GM21515 (cell line): Measurements from ENCODE around the gene CACNA1S.

Source experiments
- ATAC-seq: cut with Tn5 transposase; IDR thresholded peaks from one replicate; pipeline ENCODE4 v1.9.1; 2021; ENCODE audit not compliant: unreplicated experiment

CACNA1S gene

DNA sequence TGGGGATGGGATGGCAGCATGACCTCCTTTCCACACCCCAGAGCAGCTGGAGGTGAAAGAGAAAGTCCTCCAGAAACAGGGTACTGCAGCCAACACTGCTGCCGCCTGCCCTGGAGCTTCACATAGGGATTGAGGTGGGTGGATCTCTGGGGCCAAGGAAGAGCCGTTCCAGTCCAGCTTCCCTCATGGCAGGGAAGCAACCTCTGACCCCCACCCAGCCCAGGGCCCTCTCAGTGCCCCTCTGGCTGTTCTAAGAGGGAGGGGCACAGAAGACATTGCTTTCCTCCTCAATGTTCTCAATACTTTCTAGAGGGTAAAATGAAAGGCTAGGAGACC is 94.4 kb downstream of the CACNA1S start:
- ATAC-seq = no peak

GRCh38 chr1:201016943-201017827 is 95.0 kb downstream of the CACNA1S start:
- ATAC-seq = no peak

DNA sequence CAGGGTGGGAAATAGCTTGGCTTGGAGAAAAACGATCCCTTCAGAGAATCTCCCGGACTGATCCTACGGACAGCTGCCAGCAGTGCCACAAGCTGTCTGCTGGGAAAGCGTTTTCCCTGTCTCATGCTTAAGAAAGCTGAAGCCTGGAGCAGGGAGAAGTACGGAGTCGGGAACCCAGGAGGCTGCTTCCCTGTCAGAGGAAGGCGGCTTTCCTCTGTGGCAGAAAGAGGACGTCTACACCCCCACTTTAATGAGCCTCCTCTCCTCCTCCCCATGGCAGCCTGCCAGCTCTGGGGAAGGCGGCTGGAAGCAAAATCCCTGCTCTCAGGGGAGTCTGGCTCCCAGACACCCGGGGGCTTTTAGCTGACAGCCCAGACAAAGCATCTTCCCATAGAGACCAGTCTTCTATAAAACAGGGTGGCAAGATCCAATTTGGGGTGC is 96.0 kb downstream of the CACNA1S start:
- ATAC-seq = no peak

DNA sequence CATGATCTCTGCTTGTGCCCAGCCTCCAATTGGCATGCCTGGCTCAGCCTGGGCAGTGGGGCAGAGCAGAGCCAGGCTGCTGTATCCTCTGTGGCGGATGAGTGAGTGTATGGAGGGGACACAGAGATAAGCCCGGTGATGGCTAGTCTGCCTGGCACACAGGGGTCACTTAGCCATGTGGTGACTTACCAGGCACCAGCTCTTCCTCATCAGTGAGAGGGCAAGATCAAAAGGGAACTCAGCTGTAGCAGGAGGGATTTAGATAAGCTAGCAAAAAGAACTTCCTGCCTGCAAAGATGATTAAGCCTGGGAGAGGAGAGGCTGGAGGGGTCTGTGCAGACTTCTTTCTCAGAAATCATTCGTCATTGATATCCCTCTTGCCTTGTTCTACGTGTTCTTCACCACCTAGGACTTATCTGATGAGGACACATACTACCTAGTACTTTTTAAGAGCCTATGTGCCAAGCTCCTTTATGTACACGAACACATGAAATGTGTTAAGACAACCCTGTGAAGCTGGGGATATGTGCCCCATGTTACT is 96.6 kb downstream of the CACNA1S start:
- no peak for ATAC-seq

DNA sequence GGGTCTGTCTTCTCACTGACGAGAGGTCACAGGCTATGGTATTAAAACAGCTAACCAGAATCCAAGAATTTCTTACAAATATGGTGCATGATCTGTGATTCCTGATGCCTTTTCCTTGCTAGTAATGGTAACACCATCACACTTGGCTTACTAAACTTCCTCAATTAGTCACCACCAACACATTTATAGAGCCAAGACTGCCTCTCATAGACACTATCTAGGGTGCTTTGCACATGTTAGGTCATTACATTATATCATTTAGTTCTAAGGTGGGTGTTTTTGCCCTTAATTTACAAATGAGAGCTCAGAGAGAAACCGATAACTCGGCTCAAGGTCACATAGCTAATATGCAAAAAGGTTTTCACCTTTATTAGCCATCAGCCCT is 97.4 kb downstream of the CACNA1S start:
- ATAC-seq = no peak

DNA sequence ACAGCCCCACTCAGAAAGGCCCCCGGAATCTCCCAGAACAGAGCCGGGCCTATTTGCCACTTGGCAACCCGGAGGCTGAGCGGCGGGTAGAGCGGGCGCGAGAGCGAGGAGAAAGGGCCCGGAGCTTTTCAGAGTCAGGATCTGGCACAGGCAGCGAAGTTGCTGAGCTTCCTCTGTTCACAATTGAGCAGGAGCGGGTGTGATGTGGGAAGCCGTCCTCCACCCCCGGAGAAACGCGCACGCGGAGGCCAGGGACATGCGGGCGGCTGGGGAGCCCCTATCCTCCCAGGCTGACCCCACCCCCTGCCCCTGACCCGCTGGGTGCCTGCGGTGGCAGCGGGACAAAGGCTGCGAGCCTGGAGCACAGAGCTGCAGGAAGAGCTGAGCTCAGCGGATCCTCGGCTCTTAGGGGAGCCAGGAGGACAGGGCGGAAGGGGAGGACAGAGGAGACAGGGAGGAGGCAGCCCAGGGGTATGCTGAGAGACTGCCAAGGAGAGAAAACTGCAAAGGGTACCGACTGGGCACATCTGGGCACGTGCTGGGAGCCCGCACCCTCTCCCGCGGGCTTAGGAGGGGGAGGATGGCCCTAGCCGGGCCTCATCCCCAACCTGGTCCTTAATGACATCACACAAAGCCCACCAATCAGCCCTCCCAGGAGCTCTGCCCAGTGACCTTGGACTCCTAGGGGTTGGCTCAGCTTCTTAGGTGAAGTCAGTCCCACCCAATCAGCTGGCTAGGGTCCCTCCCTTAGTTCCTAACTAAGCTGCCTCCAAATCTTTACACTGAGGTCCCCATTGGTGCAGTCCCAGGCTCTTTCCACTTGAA is 98.0 kb downstream of the CACNA1S start:
- ATAC-seq = no peak

GRCh38 chr1:201013031-201013485 is 99.2 kb downstream of the CACNA1S start:
- ATAC-seq = no peak

DNA sequence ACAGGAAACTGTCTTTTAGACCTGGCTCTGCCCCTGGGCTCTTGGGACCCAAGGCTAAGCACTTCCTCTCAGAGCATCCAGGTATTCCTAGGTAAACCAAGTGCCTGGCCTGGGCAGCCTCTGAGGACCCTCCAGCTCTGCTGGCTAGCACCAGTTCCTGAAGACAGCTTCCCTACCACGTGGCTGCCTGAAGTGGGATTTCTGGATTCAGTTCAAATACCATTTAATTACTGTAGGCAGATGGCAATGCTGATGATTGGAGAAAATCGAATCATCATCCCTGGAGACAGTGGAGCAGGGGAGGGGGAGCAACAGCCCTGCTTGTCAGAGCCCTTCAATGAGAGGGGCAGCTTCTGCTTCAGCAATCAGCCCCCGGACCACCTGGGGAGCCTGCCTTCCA is 100.6 kb downstream of the CACNA1S start:
- ATAC-seq = no peak

DNA sequence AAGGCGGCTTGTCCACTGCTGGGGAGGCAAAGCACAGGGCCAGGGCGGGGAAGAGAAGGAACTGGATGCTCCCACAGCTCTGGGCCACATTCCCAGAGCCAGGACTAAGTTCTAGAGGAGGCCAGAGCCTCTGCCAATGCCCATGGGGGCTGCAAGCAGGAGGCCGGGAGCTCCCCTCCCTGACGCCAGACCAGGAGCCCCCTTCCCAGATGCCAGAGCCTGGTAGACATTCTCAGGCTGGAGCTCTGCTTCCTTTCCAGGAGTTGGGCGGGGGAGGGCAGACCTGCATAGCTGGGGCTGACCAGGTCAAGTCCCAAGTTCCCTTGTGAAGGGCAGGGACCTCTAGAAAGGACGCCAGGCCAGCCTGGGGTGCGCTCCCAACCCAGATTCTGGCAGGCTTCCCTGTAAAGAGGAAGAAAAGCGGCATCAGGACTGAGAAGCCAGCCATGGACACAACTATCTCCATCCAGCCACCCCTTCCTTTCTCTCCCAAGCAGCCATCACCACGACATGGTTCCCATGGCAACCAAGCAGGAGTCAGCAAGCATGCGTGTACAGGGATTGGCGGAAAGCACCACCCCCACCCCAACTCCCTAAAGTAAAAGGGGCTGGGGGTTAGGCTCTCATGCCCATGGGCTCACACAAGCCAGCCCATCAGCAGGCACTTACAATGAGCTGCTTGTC is 102.1 kb downstream of the CACNA1S start:
- no peak for ATAC-seq

DNA sequence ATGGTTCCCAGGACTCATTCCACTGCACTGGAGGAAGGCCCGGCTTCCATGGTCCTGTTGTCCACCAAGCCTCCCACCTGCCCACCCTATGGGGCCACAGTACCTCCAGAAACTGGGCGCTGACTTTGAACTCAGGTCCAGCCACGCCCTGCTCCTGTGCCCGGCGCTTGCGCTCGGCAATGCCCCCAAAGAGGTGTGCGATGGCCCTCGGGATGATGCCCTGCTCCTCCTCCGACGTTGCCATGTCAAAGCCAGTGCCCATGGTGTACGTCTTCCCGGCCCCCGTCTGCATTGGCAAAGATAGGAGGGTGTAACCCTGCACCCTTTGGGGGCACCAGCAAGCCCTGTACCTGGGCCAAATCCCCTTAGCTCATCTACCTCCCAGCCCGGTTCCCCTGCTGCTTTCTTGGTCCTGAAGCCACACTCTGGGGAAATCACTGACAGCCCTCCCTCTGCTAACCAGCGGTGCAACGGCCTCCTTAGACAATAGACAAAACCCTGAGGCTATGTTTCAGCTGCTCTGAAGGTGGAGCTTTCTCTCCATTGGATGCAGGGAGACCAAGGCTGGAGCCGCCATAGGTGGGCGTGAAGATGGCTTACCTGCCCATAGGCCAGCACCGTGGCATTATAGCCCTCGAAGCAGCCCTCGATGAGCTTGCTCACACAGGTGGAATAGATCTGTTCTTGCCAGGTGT is 103.4 kb downstream of the CACNA1S start:
- ATAC-seq = no peak

GRCh38 chr1:201007481-201007880 is 104.7 kb downstream of the CACNA1S start:
- ATAC-seq = no peak

DNA sequence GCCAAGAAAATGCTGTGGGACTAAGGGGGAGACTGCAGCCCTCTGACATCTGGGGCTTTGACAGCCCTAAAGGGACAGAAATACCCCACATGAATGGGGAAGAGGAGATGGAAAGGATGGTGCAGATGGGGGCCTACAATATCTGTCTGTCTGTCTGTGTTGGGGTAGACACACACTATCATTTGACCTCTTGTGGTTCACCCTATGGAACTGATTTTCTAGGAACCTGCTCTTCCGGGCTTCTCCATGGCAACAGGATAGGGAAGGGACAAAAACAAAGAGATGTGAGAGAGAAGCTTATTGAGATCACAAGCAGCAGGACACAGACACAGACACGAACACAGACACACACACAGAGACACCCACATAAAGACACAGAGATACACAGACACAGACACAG is 105.8 kb downstream of the CACNA1S start:
- ATAC-seq = no peak

DNA sequence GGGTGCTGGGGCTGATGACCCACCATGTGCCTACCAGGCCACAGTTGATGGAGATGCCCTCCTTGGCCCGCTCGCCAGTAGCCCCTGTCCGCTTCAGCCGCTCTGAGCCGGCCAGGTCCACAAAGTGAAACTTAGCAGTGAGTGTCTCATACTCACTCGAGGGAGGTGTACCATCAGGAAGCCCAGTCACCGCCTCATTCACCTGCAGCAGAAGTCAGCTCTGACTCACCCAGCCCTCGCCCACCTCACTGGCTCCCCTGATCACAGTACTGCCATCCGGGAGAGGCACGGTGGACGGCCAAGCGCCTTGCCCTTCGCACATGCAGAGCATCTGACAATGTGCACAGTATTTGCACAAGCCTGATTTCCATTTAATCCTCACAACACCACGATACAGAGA is 107.5 kb downstream of the CACNA1S start:
- no peak for ATAC-seq

DNA sequence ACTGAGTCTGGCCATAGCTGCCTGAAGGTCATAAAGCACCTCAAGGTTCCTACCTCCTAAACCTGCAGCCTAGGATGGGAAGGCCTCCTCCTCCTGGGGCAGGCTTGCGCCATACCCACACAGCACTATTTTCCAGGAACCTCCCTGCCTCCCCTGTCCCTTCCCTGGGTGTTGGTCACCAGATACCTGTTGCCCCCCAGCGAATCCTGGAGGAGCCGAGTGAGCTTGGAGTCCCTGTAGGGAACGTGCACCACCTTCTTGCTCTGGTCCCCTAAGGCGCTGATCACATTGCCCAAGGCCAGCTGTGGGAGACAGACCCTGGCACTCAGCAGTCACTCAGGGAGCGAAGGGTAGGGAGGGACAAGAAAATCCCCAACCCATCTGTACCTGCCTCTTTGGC is 108.1 kb downstream of the CACNA1S start:
- ATAC-seq = no peak

- ATAC-seq = no peak
Measured at GRCh38 chr1:201002510-201002909, 109.7 kb downstream of the CACNA1S start.

DNA sequence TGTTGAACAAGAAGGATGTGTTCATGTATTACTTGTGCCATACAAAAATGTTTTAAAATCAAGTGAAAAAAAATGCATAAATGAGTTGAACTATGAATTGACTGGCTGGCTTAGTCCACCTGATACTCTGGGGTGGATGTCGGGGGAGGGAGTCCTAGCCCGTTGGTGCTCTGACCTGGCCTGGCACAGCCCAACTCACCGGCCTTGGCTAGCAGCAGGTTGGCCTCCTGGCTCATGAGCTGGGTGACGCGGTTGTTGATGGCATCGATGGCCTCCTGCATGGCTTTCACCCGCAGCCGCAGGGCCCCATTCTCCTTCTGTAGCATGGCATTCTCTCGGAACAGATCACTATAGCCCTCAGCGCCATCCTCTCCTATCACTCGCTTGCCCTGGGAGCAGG is 110.3 kb downstream of the CACNA1S start:
- no peak for ATAC-seq

GRCh38 chr1:201000391-201000790 is 111.8 kb downstream of the CACNA1S start:
- ATAC-seq = no peak

- ATAC-seq = no peak
Measured at GRCh38 chr1:200999667-201000066, 112.6 kb downstream of the CACNA1S start.

DNA sequence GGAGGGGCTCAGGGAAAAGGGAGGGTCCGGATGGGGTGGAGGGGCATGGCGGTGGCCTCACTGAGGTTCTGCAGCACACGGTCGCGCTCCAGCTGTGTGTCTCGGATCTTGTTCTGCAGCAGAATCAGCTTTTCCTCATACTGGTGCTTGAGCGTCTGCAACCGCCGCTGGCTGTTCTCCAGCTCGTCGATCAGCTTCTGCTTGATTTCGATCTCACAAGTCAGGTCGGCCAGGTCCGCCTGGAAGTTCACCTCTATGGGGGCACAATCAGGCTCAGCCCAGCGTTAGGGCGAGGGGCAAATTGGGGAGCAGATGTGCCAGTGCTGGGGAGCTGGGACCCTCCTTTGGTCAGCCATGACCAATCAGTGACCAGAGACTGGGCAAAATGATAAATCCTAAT is 113.9 kb downstream of the CACNA1S start:
- no peak for ATAC-seq

- ATAC-seq = no peak
Measured at GRCh38 chr1:200992382-200993048, 119.7 kb downstream of the CACNA1S start.
